ENCODE results near the gene KANTR. TPM values are rescaled to one million over a fixed set of nuclear protein-coding genes. Genes with fewer than 3 reads are reported as not detected.

The KANTR gene
- total and polyA plus RNA-seq, 9 of the 15 experiments (the other 6 are each of a cell fraction or from before 2014, with no cell fraction given): 1.0 to 5.7 (median 3.4) TPM

- no peak for TF ChIP-seq PTRF (tag; IDR thresholded peaks at IDR 0.05)
- TF ChIP-seq DACH1 (IDR thresholded peaks at IDR 0.05; ENCODE audit: partially characterized antibody): no peak
- TF ChIP-seq ZBTB7A (IDR thresholded peaks at IDR 0.05; ENCODE audit: borderline replicate concordance, control insufficient read depth, low read depth, low read length): no peak
- TF ChIP-seq TFAM (CRISPR knock-in tag; conservative IDR thresholded peaks at IDR 0.05): no peak
- no peak for TF ChIP-seq CBFA2T2 (conservative IDR thresholded peaks at IDR 0.05)
- TF ChIP-seq CTCFL (IDR thresholded peaks at IDR 0.05; ENCODE audit: borderline replicate concordance, insufficient read depth, low read depth, low read length, poor library complexity, severe bottlenecking): no peak
- TF ChIP-seq ZNF395 (CRISPR knock-in tag; IDR thresholded peaks at IDR 0.05): no peak
- no peak for TF ChIP-seq STAT5A (IDR thresholded peaks at IDR 0.05; ENCODE audit: borderline replicate concordance, low read length)
- no peak for TF ChIP-seq RAD51 (IDR thresholded peaks at IDR 0.05; ENCODE audit: borderline replicate concordance, low read depth)
Observed at GRCh38 chrX:53047228-53047627, 46.7 kb upstream of the KANTR start (continued).

Data from K562 (cell line).